ENCODE data around the gene CYP19A1.

CYP19A1 gene

GRCh38 chr15:51198701-51199232, 139.6 kb downstream of the CYP19A1 start:
- Histone ChIP-seq H3K27ac (no peak overlapping the region), H3K4me3 (no peak overlapping the region)
- DNase-seq (ENCODE audit: low spot score): no peak
- TF ChIP-seq CTCF (IDR thresholded peaks at IDR 0.05): no peak

- no peak overlapping the region for H3K4me3 ChIP-seq
- no peak for TF ChIP-seq CTCF (IDR thresholded peaks at IDR 0.05)
- no peak overlapping the region for H3K27ac ChIP-seq
- DNase-seq (ENCODE audit: low spot score): no peak
These were observed 142.9 kb downstream of the CYP19A1 start for GRCh38 chr15:51195459-51195858.

GRCh38 chr15:51193979-51194378, 144.4 kb downstream of the CYP19A1 start:
- no peak for TF ChIP-seq CTCF (IDR thresholded peaks at IDR 0.05)
- Histone ChIP-seq H3K27ac (peak overlapping the region; percentile 68 to 77), H3K4me3 (no peak overlapping the region)
- no peak for DNase-seq (ENCODE audit: low spot score)

GRCh38 chr15:51193526-51193925, 144.9 kb downstream of the CYP19A1 start:
- H3K27ac ChIP-seq: peak overlapping the region; percentile 68 to 77
- TF ChIP-seq CTCF (IDR thresholded peaks at IDR 0.05): no peak
- no peak for DNase-seq (ENCODE audit: low spot score)
- peak overlapping the region; percentile 17 for H3K4me3 ChIP-seq

GRCh38 chr15:51192521-51193280, 145.7 kb downstream of the CYP19A1 start:
- DNase-seq (ENCODE audit: low spot score): peak; percentile 92
- TF ChIP-seq CTCF (IDR thresholded peaks at IDR 0.05): peak; percentile 96
- Histone ChIP-seq H3K4me3 (no peak overlapping the region), H3K27ac (peak overlapping the region; percentile 68 to 77)

GRCh38 chr15:51191766-51192165, 146.6 kb downstream of the CYP19A1 start:
- H3K27ac ChIP-seq: peak overlapping the region in 1 of 2 donors; percentile 71
- no peak overlapping the region for H3K4me3 ChIP-seq

More at GRCh38 chr15:51191766-51192165, 146.6 kb downstream of the CYP19A1 start:
- no peak for TF ChIP-seq CTCF (IDR thresholded peaks at IDR 0.05)
- DNase-seq (ENCODE audit: low spot score): no peak

All from coronary artery (tissue), 2 donors.